Loucy (cell line): ENCODE data around the gene TENM4.

Experiments
- H2AFZ ChIP-seq: fragments of 200-600 bp; sonication (generic); 2 replicates; pipeline ENCODE4 v1.6.0; 2016; ENCODE audit warnings: antibody characterized with exemption, mild to moderate bottlenecking, low read length, moderate library complexity
- H3F3A ChIP-seq: fragments of 200-600 bp; 2 replicates; pipeline ENCODE4 v1.6.0; 2016; ENCODE audit warnings: antibody characterized with exemption, low read depth, mild to moderate bottlenecking
- H3K27me3 ChIP-seq: fragments of 200-600 bp; sonication (generic); 2 replicates; pipeline ENCODE4 v1.6.1; 2014; ENCODE audit warnings: low read length, mild to moderate bottlenecking; ENCODE audit not compliant: insufficient read depth, poor library complexity, severe bottlenecking
- H3K36me3 ChIP-seq: fragments of 200-600 bp; sonication (generic); 2 replicates; pipeline ENCODE4 v1.6.1; 2016; ENCODE audit warnings: low read length; ENCODE audit not compliant: insufficient read depth
- H3K4me1 ChIP-seq: fragments of 200-600 bp; sonication (generic); 2 replicates; pipeline ENCODE4 v1.5.1; 2014; ENCODE audit warnings: low read length, mild to moderate bottlenecking; ENCODE audit not compliant: insufficient read depth, poor library complexity, severe bottlenecking
- H3K4me2 ChIP-seq: fragments of 200-600 bp; sonication (generic); 2 replicates; pipeline ENCODE4 v1.6.0; 2014; ENCODE audit warnings: antibody characterized with exemption, low read length, low read depth, mild to moderate bottlenecking; ENCODE audit not compliant: poor library complexity, severe bottlenecking
- H3K4me3 ChIP-seq: fragments of 200-600 bp; sonication (generic); 2 replicates; pipeline ENCODE4 v1.5.1; 2014; ENCODE audit warnings: low read length, mild to moderate bottlenecking, mixed read lengths; ENCODE audit not compliant: poor library complexity, severe bottlenecking
- H3K79me2 ChIP-seq: fragments of 200-600 bp; sonication (generic); 2 replicates; pipeline ENCODE4 v1.6.1; 2014; ENCODE audit warnings: low read length; ENCODE audit not compliant: insufficient read depth
- H3K9ac ChIP-seq: fragments of 200-600 bp; sonication (generic); 2 replicates; pipeline ENCODE4 v1.6.0; 2014; ENCODE audit warnings: mild to moderate bottlenecking, low read depth, low read length, moderate library complexity; ENCODE audit not compliant: poor library complexity, severe bottlenecking
- H3K9me2 ChIP-seq: fragments of 200-600 bp; sonication (generic); replicated peaks from 2 replicates; pipeline ENCODE4 v1.6.1; 2016; ENCODE audit warnings: low read depth, low read length, mixed read lengths
- H3K9me3 ChIP-seq: fragments of 200-600 bp; sonication (generic); 2 replicates; pipeline ENCODE4 v1.6.1; 2014; ENCODE audit warnings: mild to moderate bottlenecking, antibody characterized with exemption, low read length, low read depth; ENCODE audit not compliant: insufficient read depth
- H4K20me1 ChIP-seq: fragments of 200-600 bp; sonication (generic); 2 replicates; pipeline ENCODE4 v1.6.0; 2014; ENCODE audit warnings: antibody characterized with exemption, low read length, mild to moderate bottlenecking; ENCODE audit not compliant: insufficient read depth, poor library complexity, severe bottlenecking
- CTCF ChIP-seq: fragments of 200-600 bp; sonication (generic); conservative IDR thresholded peaks from 2 replicates; pipeline ENCODE4 v1.5.1; 2014; ENCODE audit warnings: mild to moderate bottlenecking, antibody characterized with exemption, low read length
- EZH2phosphoT487 ChIP-seq: fragments of 200-600 bp; IDR thresholded peaks from 2 replicates; pipeline ENCODE4 v1.6.1; 2018; ENCODE audit warnings: antibody characterized with exemption, mild to moderate bottlenecking, moderate library complexity, borderline replicate concordance

Gene TENM4

GRCh38 chr11:79117488-79117887 is 323.3 kb downstream of the TENM4 start:
- H4K20me1 ChIP-seq = no peaks in the 10 kb centered on the region
- no peaks in the 10 kb centered on the region for H3F3A ChIP-seq

GRCh38 chr11:79116600-79116999 is 324.2 kb downstream of the TENM4 start:
- Histone ChIP-seq H3K36me3 (no peaks in the 10 kb centered on the region), H3K9me3 (no peaks in the 10 kb centered on the region), H3K79me2 (no peaks in the 10 kb centered on the region), H3K27me3 (no peaks in the 10 kb centered on the region), H3K4me3 (no peak overlapping the region), H3F3A (no peaks in the 10 kb centered on the region), H3K9ac (no peak overlapping the region), H3K4me1 (no peaks in the 10 kb centered on the region), H3K9me2 (no peaks in the 10 kb centered on the region), H3K4me2 (no peak overlapping the region), H2AFZ (no peak overlapping the region), H4K20me1 (no peaks in the 10 kb centered on the region)
- TF ChIP-seq EZH2phosphoT487 (no peak), CTCF (no peak)

More at GRCh38 chr11:79117488-79117887, 323.3 kb downstream of the TENM4 start:
- H3K79me2 ChIP-seq = no peaks in the 10 kb centered on the region
- no peaks in the 10 kb centered on the region for H3K27me3 ChIP-seq
- H2AFZ ChIP-seq = no peak overlapping the region
- H3K9me3 ChIP-seq = no peaks in the 10 kb centered on the region
- H3K36me3 ChIP-seq = no peaks in the 10 kb centered on the region
- no peaks in the 10 kb centered on the region for H3K4me1 ChIP-seq
- TF ChIP-seq CTCF (no peak), EZH2phosphoT487 (no peak)
- no peaks in the 10 kb centered on the region for H3K9me2 ChIP-seq
- no peak overlapping the region for H3K9ac ChIP-seq
- H3K4me3 ChIP-seq = no peak overlapping the region
- H3K4me2 ChIP-seq = no peak overlapping the region

GRCh38 chr11:79113054-79113690 is 327.7 kb downstream of the TENM4 start:
- no peak overlapping the region for H3K4me3 ChIP-seq
- H3F3A ChIP-seq = no peaks in the 10 kb centered on the region
- no peaks in the 10 kb centered on the region for H3K36me3 ChIP-seq
- H3K4me1 ChIP-seq = no peaks in the 10 kb centered on the region
- no peaks in the 10 kb centered on the region for H4K20me1 ChIP-seq
- no peak overlapping the region for H3K4me2 ChIP-seq
- H3K9me2 ChIP-seq = no peaks in the 10 kb centered on the region
- no peak overlapping the region for H3K9ac ChIP-seq
- no peaks in the 10 kb centered on the region for H3K79me2 ChIP-seq
- no peak overlapping the region for H2AFZ ChIP-seq
- H3K9me3 ChIP-seq = no peaks in the 10 kb centered on the region; the same call in 1 of the 2 replicates
- no peaks in the 10 kb centered on the region for H3K27me3 ChIP-seq
- TF ChIP-seq CTCF (no peak), EZH2phosphoT487 (no peak)
